A673 (cell line): Measurements from ENCODE around the gene PRSS56. TPM values are rescaled to one million over a fixed set of nuclear protein-coding genes. Genes with fewer than 3 reads are reported as not detected.

Source experiments
- BruUV-seq: library from RNA; stranded (reverse); fragments of 400-500 nt; replicated peaks from 2 replicates; lab custom pipeline; 2021; lab: Mats Ljungman, UMichigan
- CTCF ChIA-PET: fragments of 300-600 bp; sonication (Branson Sonifier 250); formaldehyde crosslinking; loops from one replicate; lab custom pipeline; 2022; ENCODE audit warnings: antibody characterized with exemption; lab: Charles Lee
- POLR2A ChIA-PET: fragments of 300-600 bp; sonication (Branson Sonifier 250); formaldehyde crosslinking; loops from one replicate; lab custom pipeline; 2022; ENCODE audit warnings: antibody characterized with exemption; ENCODE audit not compliant: low non-redundant PET; lab: Charles Lee
- DNase-seq: peaks from one replicate; pipeline ENCODE4 v3.0.0-alpha.2; 2015; ENCODE audit warnings: low spot score
- H3K27ac ChIP-seq: fragments of 200-600 bp; sonication (generic); 2 replicates; pipeline ENCODE4 v1.5.1; 2016; ENCODE audit warnings: mixed run types, low read depth, mild to moderate bottlenecking, mixed read lengths, antibody characterized with exemption, low read length; ENCODE audit not compliant: poor library complexity, severe bottlenecking
- H3K27me3 ChIP-seq: fragments of 200-600 bp; sonication (generic); replicated peaks from 2 replicates; pipeline ENCODE4 v1.6.1; 2017; ENCODE audit warnings: mixed run types, low read depth, mild to moderate bottlenecking, mixed read lengths, antibody characterized with exemption, low read length; ENCODE audit not compliant: insufficient read depth, poor library complexity
- H3K36me3 ChIP-seq: fragments of 200-600 bp; sonication (generic); 2 replicates; pipeline ENCODE4 v1.6.1; 2016; ENCODE audit warnings: mixed run types, mild to moderate bottlenecking, mixed read lengths, antibody characterized with exemption, low read length; ENCODE audit not compliant: insufficient read depth, poor library complexity, severe bottlenecking
- H3K4me1 ChIP-seq: fragments of 200-600 bp; sonication (generic); 2 replicates; pipeline ENCODE4 v1.6.1; 2017; ENCODE audit warnings: mixed run types, mild to moderate bottlenecking, mixed read lengths, antibody characterized with exemption, low read length; ENCODE audit not compliant: insufficient read depth, poor library complexity, severe bottlenecking
- H3K4me3 ChIP-seq: fragments of 200-600 bp; sonication (generic); 2 replicates; pipeline ENCODE4 v1.5.1; 2016; ENCODE audit warnings: low read depth, mixed run types, mild to moderate bottlenecking, mixed read lengths, low read length; ENCODE audit not compliant: poor library complexity, severe bottlenecking
- H3K9me3 ChIP-seq: fragments of 200-600 bp; sonication (generic); 2 replicates; pipeline ENCODE4 v1.6.1; 2016; ENCODE audit warnings: mixed run types, low read depth, mild to moderate bottlenecking, mixed read lengths, antibody characterized with exemption, low read length; ENCODE audit not compliant: poor library complexity, severe bottlenecking
- CTCF ChIP-seq: fragments of 300-800, 200-600 bp; sonication (generic); conservative IDR thresholded peaks from 2 replicates; pipeline ENCODE4 v1.5.1; 2017; ENCODE audit warnings: low read depth, mild to moderate bottlenecking, antibody characterized with exemption, low read length, moderate library complexity, mixed read lengths
- EZH2 ChIP-seq: fragments of 200-600 bp; sonication (generic); IDR thresholded peaks from 2 replicates; pipeline ENCODE4 v1.6.1; 2017; ENCODE audit warnings: borderline replicate concordance, low read depth, mild to moderate bottlenecking, mixed read lengths, antibody characterized with exemption, low read length; ENCODE audit not compliant: poor library complexity, severe bottlenecking
- intact Hi-C: fragments of 100-400 bp; cut with micrococcal nuclease; formaldehyde crosslinking; loops from one replicate; pipeline ENCODE4 v1.10.0; 2022; ENCODE audit not compliant: unreplicated experiment
- total RNA-seq: library from RNA; stranded (reverse); gene quantifications from 2 replicates; pipeline ENCODE4 v1.2.3, GENCODE V29; 2021

Gene PRSS56
- total RNA-seq, 1 experiment from 2014 or later: not detected

GRCh38 chr2:232544674-232545073 lies 24.5 kb downstream of the PRSS56 start:
- ChIA-PET CTCF (no interaction called here), POLR2A (no interaction called here)
- Histone ChIP-seq H3K36me3 (peaks cover 13% of the 10 kb centered on the region), H3K9me3 (no peaks in the 10 kb centered on the region), H3K4me1 (no peaks in the 10 kb centered on the region), H3K4me3 (no peak overlapping the region), H3K27ac (no peak overlapping the region), H3K27me3 (no peaks in the 10 kb centered on the region)
- TF ChIP-seq EZH2 (no peak), CTCF (no peak)
- no TSS peak for BruUV-seq
- no peak for DNase-seq
- intact Hi-C loops: no loop called here

GRCh38 chr2:232545511-232546375 lies 25.6 kb downstream of the PRSS56 start:
- Histone ChIP-seq H3K36me3 (peaks cover 13% of the 10 kb centered on the region), H3K4me1 (no peaks in the 10 kb centered on the region), H3K4me3 (no peak overlapping the region), H3K9me3 (no peaks in the 10 kb centered on the region), H3K27me3 (no peaks in the 10 kb centered on the region), H3K27ac (no peak overlapping the region)
- no TSS peak for BruUV-seq
- TF ChIP-seq EZH2 (no peak), CTCF (no peak)
- intact Hi-C loops: no loop called here
- ChIA-PET POLR2A (no interaction called here), CTCF (no interaction called here)
- no peak for DNase-seq

GRCh38 chr2:232547991-232548390 lies 27.8 kb downstream of the PRSS56 start:
- H3K27me3 ChIP-seq: no peaks in the 10 kb centered on the region
- no peak overlapping the region for H3K4me3 ChIP-seq
- intact Hi-C loops: no loop called here
- POLR2A ChIA-PET: no interaction called here
- H3K36me3 ChIP-seq: peaks cover 21% of the 10 kb centered on the region
- H3K9me3 ChIP-seq: no peaks in the 10 kb centered on the region
- BruUV-seq: no TSS peak
- no peak overlapping the region for H3K27ac ChIP-seq
- H3K4me1 ChIP-seq: peaks cover 8% of the 10 kb centered on the region
- CTCF ChIA-PET: no interaction called here
- DNase-seq: no peak
- TF ChIP-seq CTCF: no peak
- TF ChIP-seq EZH2: no peak
